HFF-Myc (cell line): ENCODE data around the gene RASAL2.

ENCODE experiments used
- DNase-seq: peaks from one replicate; pipeline ENCODE4 v3.0.0-alpha.2; 2011; ENCODE audit warnings: low read depth; ENCODE audit errors: extremely low read depth
- H3K4me3 ChIP-seq: replicated peaks from 2 replicates; pipeline ENCODE4 v1.5.1; 2011; ENCODE audit warnings: low read depth, mild to moderate bottlenecking, control low read depth, low read length
- CTCF ChIP-seq: IDR thresholded peaks from 2 replicates; pipeline ENCODE4 v1.5.1; 2012; ENCODE audit warnings: mild to moderate bottlenecking, low read depth, low read length, control low read depth; ENCODE audit errors: missing control alignments

Gene RASAL2

GRCh38 chr1:178126261-178126660, 32.4 kb downstream of the RASAL2 start:
- no peak for TF ChIP-seq CTCF
- no peak overlapping the region for H3K4me3 ChIP-seq

GRCh38 chr1:178126741-178127185, 32.9 kb downstream of the RASAL2 start:
- no peak overlapping the region for H3K4me3 ChIP-seq
- DNase-seq: peak; percentile 14
- TF ChIP-seq CTCF: no peak

More at GRCh38 chr1:178126261-178126660, 32.4 kb downstream of the RASAL2 start:
- DNase-seq: no peak

GRCh38 chr1:178127482-178128191, 33.7 kb downstream of the RASAL2 start:
- no peak for DNase-seq
- no peak overlapping the region for H3K4me3 ChIP-seq
- TF ChIP-seq CTCF: no peak

GRCh38 chr1:178133239-178133989, 39.5 kb downstream of the RASAL2 start:
- no peak for DNase-seq
- no peak overlapping the region for H3K4me3 ChIP-seq
- no peak for TF ChIP-seq CTCF

DNA sequence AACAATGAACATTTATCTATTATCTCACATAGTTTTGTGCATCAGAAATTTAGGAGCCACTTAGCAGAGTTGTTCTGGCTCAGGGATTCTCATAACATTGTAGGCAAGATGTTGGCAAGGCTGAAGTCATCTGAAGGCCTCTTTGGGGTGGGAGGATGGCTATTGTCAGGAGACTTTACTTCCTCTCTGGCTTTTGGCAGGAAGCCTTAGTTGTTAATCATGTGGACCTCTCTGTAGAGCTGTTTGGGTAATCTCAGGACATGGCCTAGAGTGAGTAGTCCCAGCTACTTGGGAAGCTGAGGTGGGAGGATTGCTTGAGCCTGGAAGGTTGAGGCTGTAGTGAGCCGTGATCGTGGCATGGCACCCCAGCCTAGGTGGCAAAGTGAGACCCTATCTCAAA, 40.2 kb downstream of the RASAL2 start:
- DNase-seq: peak; percentile 10
- TF ChIP-seq CTCF: no peak
- no peak overlapping the region for H3K4me3 ChIP-seq

DNA sequence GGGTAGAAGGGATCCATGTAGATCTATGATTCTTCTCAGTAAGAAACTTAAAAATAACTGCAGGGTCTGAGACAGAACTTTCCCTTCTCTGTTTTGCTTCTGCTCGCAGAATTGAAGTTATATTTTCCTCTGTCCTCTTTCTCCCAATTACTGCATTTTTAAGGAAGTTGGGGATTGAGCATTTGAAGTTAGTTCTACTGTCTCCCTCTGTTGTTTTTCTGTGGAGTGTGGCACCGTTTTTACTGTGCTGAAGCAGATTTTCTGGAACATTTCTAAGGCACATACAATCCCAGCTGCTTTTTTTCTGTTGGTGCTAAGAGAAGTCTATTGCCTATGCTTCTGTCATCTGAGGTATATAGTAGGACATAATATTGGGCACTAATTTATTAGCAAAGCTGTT, 43.3 kb downstream of the RASAL2 start:
- H3K4me3 ChIP-seq: no peak overlapping the region
- DNase-seq: no peak
- no peak for TF ChIP-seq CTCF
